Rectal smooth muscle tissue (tissue), 1 donor: ENCODE measurements around the gene PGBD5.

Experiments
- H3K27ac ChIP-seq: one replicate; pipeline ENCODE4 v1.7.0; 2013; ENCODE audit warnings: low read depth, low read length, inconsistent platforms
- H3K27me3 ChIP-seq: one replicate; pipeline ENCODE4 v1.7.0; 2013; ENCODE audit warnings: low read length; ENCODE audit not compliant: control insufficient read depth, insufficient read depth
- H3K36me3 ChIP-seq: one replicate; pipeline ENCODE4 v1.7.0; 2013; ENCODE audit warnings: low read length; ENCODE audit not compliant: control insufficient read depth, insufficient read depth
- H3K4me1 ChIP-seq: one replicate; pipeline ENCODE4 v1.7.0; 2013; ENCODE audit warnings: low read length; ENCODE audit not compliant: control insufficient read depth, insufficient read depth
- H3K4me3 ChIP-seq: one replicate; pipeline ENCODE4 v1.7.0; 2013; ENCODE audit warnings: low read length
- H3K9ac ChIP-seq: one replicate; pipeline ENCODE4 v1.7.0; 2013; ENCODE audit warnings: low read length

Gene PGBD5

GRCh38 chr1:230306169-230306568 lies 120.0 kb downstream of the PGBD5 start:
- Histone ChIP-seq H3K4me3 (no peak overlapping the region), H3K9ac (no peak overlapping the region), H3K36me3 (no peaks in the 10 kb centered on the region), H3K4me1 (peaks cover 5% of the 10 kb centered on the region), H3K27me3 (no peaks in the 10 kb centered on the region), H3K27ac (no peak overlapping the region)

- H3K36me3 ChIP-seq: no peaks in the 10 kb centered on the region
- peaks cover 5% of the 10 kb centered on the region for H3K4me1 ChIP-seq
- H3K27ac ChIP-seq: no peak overlapping the region
- peaks cover 3% of the 10 kb centered on the region for H3K27me3 ChIP-seq
- H3K9ac ChIP-seq: no peak overlapping the region
- no peak overlapping the region for H3K4me3 ChIP-seq
Measured at GRCh38 chr1:230303822-230304221, 122.3 kb downstream of the PGBD5 start.

- H3K36me3 ChIP-seq: no peaks in the 10 kb centered on the region
- H3K4me1 ChIP-seq: peaks cover 5% of the 10 kb centered on the region
- no peak overlapping the region for H3K4me3 ChIP-seq
- no peak overlapping the region for H3K27ac ChIP-seq
- H3K27me3 ChIP-seq: peaks cover 3% of the 10 kb centered on the region
- no peak overlapping the region for H3K9ac ChIP-seq
Measured at GRCh38 chr1:230303069-230303468, 123.1 kb downstream of the PGBD5 start.

- H3K9ac ChIP-seq: no peak overlapping the region
- no peak overlapping the region for H3K27ac ChIP-seq
- no peaks in the 10 kb centered on the region for H3K4me1 ChIP-seq
- no peak overlapping the region for H3K4me3 ChIP-seq
- H3K36me3 ChIP-seq: no peaks in the 10 kb centered on the region
- H3K27me3 ChIP-seq: peaks cover 3% of the 10 kb centered on the region
Measured at GRCh38 chr1:230301822-230302221, 124.3 kb downstream of the PGBD5 start.

- H3K27me3 ChIP-seq: peaks cover 3% of the 10 kb centered on the region
- H3K4me1 ChIP-seq: no peaks in the 10 kb centered on the region
- H3K36me3 ChIP-seq: no peaks in the 10 kb centered on the region
- no peak overlapping the region for H3K27ac ChIP-seq
- no peak overlapping the region for H3K4me3 ChIP-seq
- no peak overlapping the region for H3K9ac ChIP-seq
Measured at GRCh38 chr1:230301322-230301721, 124.8 kb downstream of the PGBD5 start.

- Histone ChIP-seq H3K9ac (no peak overlapping the region), H3K36me3 (no peaks in the 10 kb centered on the region), H3K4me1 (no peaks in the 10 kb centered on the region), H3K4me3 (no peak overlapping the region), H3K27ac (no peak overlapping the region), H3K27me3 (peaks cover 3% of the 10 kb centered on the region)
Measured at GRCh38 chr1:230300322-230301301, 125.5 kb downstream of the PGBD5 start.

- Histone ChIP-seq H3K4me3 (no peak overlapping the region), H3K27ac (no peak overlapping the region), H3K9ac (no peak overlapping the region)
Measured at GRCh38 chr1:230299191-230300006, 126.7 kb downstream of the PGBD5 start.

GRCh38 chr1:230295367-230295766 lies 130.8 kb downstream of the PGBD5 start:
- Histone ChIP-seq H3K27ac (no peak overlapping the region), H3K4me3 (no peak overlapping the region), H3K4me1 (no peaks in the 10 kb centered on the region), H3K27me3 (peaks cover 1% of the 10 kb centered on the region), H3K36me3 (no peaks in the 10 kb centered on the region), H3K9ac (no peak overlapping the region)

More at GRCh38 chr1:230299191-230300006, 126.7 kb downstream of the PGBD5 start:
- Histone ChIP-seq H3K4me1 (no peaks in the 10 kb centered on the region), H3K36me3 (no peaks in the 10 kb centered on the region), H3K27me3 (peaks cover 3% of the 10 kb centered on the region)

- no peak overlapping the region for H3K27ac ChIP-seq
- no peaks in the 10 kb centered on the region for H3K4me1 ChIP-seq
- no peaks in the 10 kb centered on the region for H3K36me3 ChIP-seq
- no peak overlapping the region for H3K4me3 ChIP-seq
- H3K27me3 ChIP-seq: no peaks in the 10 kb centered on the region
- H3K9ac ChIP-seq: no peak overlapping the region
Measured at GRCh38 chr1:230293390-230293700, 132.8 kb downstream of the PGBD5 start.

- Histone ChIP-seq H3K4me1 (no peaks in the 10 kb centered on the region), H3K36me3 (no peaks in the 10 kb centered on the region), H3K4me3 (no peak overlapping the region), H3K27me3 (no peaks in the 10 kb centered on the region), H3K27ac (no peak overlapping the region), H3K9ac (no peak overlapping the region)
Measured at GRCh38 chr1:230292689-230293389, 133.3 kb downstream of the PGBD5 start.

GRCh38 chr1:230291731-230292620 lies 134.2 kb downstream of the PGBD5 start:
- H3K4me3 ChIP-seq: no peak overlapping the region
- H3K9ac ChIP-seq: no peak overlapping the region
- no peak overlapping the region for H3K27ac ChIP-seq
- no peaks in the 10 kb centered on the region for H3K27me3 ChIP-seq
- no peaks in the 10 kb centered on the region for H3K4me1 ChIP-seq
- H3K36me3 ChIP-seq: no peaks in the 10 kb centered on the region
